Myocyte (in vitro differentiated cells): ENCODE data around the gene GAB3. TPM values are rescaled to one million over a fixed set of nuclear protein-coding genes. Genes with fewer than 3 reads are reported as not detected.
"Not testable (repeated sequence)": the region's sequence is repeated elsewhere in the genome, so short reads cannot be mapped to it uniquely, and the experiment has no call there.

Source experiments
- DNase-seq: peaks from one replicate; pipeline ENCODE4 v3.0.0-alpha.2; 2012; ENCODE audit warnings: low read depth
- total RNA-seq: library from RNA; depleted of rRNA; stranded (reverse); fragments of >200 nt; gene quantifications from 2 replicates; pipeline ENCODE4 v1.2.3, GENCODE V29; 2014

The GAB3 gene
- total RNA-seq, 1 donor from 2014 or later: 7.3 TPM

GRCh38 chrX:154658957-154659356 lies 91.9 kb downstream of the GAB3 start:
- DNase-seq: no peak

DNA sequence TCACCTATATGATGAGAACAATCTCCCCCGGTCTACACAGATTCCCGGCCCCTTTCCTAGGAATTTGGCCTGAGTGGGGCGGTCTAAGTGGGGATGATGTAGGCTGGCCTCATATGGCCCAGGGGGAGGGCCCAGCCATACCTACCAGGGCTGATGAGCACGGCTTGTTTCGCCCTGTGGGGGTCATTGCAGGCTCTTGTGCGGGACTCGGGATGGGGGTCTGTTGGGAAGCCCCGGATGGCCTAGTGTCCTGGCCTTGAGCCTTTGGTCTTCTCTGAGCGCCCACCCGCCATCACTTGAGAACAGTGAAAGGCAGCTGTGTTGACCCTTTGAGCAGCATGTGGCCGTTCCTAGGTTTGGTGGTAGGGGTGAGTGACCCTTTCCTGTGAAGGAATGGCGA lies 92.7 kb downstream of the GAB3 start:
- DNase-seq: no peak

GRCh38 chrX:154657226-154657805 lies 93.6 kb downstream of the GAB3 start:
- no peak for DNase-seq

DNA sequence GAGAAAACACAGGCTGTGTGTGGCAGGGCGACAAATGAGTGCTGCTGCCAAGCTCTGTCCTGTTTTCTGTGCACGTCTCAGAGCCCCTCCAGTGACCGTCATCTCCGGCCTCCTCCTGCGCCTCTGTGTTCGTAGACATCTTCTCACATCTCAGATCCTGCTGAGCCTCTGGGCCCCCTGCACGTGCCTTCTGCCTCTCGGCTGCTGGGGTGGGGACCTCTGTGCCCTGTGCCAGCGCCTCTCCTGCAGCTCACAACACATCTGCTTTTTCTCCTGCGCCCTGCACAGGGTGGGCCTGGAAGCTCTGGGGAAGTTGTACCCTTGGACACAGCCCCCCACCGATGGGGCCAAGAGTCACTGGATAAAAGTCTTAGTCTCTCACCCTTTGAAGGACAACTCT lies 95.1 kb downstream of the GAB3 start:
- no peak for DNase-seq

DNA sequence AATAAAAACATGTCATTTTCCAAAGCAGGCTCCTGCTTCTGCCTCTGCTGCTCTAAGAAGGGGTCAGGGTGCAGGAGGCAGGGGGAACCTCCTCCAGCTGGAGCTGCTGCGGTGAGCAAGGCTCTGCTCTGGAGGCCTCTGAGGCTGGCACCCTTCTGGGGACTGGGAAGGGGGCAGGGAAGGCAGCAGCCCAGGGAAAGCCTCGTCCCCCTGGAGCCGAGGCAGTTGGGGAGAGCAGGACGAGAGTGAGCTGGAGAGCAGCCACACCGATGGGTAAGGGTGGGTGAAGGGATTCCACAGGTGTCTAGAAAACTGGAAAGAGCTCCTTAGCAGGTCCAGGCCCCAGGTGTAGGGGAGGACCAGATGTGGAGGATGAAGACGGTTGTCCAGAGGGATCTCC lies 95.5 kb downstream of the GAB3 start:
- no peak for DNase-seq

- no peak for DNase-seq
These were observed 96.0 kb downstream of the GAB3 start for GRCh38 chrX:154654925-154655324.

- no peak for DNase-seq
These were observed 96.5 kb downstream of the GAB3 start for GRCh38 chrX:154654372-154654771.

- DNase-seq: not testable (repeated sequence)
These were observed 97.5 kb downstream of the GAB3 start, which contains the start of gene CTAG2 for GRCh38 chrX:154653413-154653812. CTAG2 (minus strand) TSS chrX:154653579; CDS start chrX:154653515, 64 bp downstream.

GRCh38 chrX:154653048-154653401 lies 97.9 kb downstream of the GAB3 start:
- no peak for DNase-seq

DNA sequence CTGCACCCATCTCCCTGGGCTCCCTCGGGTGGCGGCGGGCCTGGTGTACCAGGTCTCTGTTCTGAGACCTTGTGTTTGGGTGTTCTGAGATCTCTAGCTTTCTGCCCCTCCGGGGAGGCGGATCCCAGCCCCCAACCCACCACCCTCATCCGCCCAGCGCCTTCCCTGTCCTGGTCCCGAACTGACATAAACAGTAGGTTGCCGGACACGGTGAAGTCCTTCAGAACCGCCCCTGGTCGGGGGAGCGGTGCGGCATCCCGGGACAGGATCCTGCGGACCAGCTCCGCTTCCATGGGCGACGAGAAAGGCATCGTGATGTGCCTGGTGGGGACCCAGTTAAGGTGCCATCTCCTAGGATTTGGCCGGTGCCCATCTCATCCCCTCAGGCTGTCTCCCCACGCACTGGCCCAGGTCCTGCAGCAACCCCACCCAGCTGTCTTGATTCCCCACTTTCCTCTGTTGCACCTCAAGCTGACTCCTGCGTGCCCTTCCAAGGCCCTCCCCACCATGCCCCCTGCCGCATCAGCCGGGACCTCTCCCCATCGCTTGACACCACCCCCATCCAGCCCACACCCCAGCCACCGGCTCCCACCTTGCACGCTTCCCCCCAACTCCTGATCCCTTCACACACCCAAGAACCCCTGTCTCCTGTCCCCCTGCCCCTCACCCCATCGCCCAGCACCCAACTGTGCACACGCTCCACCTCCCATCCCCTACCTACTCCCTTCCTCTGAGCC lies 98.4 kb downstream of the GAB3 start:
- no peak for DNase-seq

DNA sequence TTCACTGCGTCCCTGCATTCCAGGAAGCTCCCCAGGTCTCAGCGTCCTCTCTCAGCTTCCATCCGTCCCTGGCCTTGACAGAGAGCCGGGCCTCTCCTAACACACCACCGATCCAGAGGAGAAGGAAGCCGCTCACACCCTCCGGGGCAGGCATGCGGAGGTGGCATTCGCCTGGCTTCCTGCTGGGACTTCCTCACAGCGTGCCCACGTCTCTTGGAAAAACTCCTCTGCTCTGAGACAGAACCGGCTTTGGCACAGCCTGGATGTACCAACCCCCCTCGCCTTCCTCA lies 100.7 kb downstream of the GAB3 start:
- no peak for DNase-seq

GRCh38 chrX:154649503-154650220 lies 101.2 kb downstream of the GAB3 start:
- no peak for DNase-seq

DNA sequence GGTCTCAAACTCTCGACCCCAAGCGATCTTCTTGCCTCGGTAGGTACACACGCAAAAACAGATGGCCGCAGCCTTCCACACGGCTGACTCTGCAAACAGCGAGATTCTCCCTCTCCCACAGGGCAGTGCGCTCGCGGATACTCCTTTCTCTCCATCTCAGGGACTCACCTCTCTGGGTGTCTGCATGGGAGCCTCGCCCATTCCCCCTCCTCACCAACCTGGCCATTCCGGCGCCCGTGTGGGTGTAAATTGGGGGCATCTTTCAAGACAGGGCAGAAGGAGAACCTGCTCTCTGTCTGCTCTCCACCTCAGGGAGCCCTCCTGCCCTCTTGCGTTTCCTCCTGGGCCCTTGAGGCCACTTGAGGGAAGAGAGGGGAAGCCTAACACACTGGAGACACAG lies 101.9 kb downstream of the GAB3 start:
- DNase-seq: no peak

- DNase-seq: not testable (repeated sequence)
These were observed 105.0 kb downstream of the GAB3 start for GRCh38 chrX:154645745-154646378.

DNA sequence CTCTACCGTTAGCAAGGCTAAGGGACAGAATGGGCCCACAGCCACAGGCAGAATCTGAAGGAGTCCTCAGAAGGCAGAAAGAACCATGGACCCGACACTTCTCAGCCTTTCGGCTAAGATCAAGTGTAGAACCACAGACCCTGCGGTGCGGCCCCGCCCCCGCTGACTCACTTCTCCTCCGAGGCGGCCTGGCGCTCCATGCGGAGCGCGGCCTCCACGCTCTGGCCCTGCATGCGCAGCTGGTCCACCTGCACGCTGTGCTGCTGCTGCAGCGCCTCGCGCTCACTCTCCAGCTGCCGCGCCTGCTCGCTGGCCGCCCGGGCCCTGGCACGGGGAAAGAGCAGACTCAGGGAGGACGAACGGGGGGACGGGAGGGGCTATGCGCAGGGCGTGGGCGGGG lies 107.2 kb downstream of the GAB3 start:
- not testable (repeated sequence) for DNase-seq

DNA sequence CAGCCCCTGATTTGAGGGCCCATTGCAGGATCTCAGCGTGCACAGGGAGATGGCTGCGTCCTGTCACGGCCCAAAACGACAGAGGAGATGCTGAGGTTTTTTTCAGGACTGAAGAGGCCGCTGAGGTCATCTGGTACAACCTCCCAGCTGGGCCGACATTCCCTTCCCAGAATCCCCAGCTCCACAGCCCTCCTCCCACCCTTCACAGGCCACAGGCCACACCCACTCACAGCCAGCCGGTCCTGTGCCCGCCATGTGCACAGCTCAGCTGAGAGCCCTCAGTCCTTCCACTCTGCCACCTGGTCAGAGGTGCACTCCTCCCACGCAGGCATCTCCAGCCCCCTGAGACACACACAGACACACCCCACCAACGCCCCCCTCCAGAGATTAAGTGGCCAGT lies 109.1 kb downstream of the GAB3 start:
- not testable (repeated sequence) for DNase-seq

GRCh38 chrX:154633661-154634060 lies 117.2 kb downstream of the GAB3 start:
- DNase-seq: not testable (repeated sequence)

DNA sequence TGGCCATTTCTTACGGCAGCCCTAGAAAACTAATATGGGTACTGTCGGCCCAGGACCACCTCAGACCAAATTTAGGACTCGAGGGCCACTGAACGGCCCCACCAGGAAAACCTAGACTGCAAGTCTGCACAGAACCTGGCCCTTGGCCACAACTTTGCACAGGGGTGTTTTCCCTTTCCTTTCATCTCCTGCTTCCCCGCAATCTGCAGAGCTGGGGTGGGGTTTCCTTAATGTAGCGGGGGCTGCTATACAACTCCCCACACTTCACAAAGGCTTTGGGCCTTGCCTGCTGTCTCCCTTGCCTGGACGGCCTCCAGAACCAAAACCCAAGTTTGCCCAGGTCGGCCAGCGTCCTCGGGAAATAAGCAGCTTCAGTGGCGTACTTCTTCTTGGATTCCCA lies 119.9 kb downstream of the GAB3 start:
- DNase-seq: not testable (repeated sequence)

GRCh38 chrX:154628960-154629359 lies 121.9 kb downstream of the GAB3 start:
- DNase-seq: not testable (repeated sequence)
